DMS79 treated with DMSO at 0.1 percent for 48 hours (cell line): ENCODE measurements around the gene KEL.

ENCODE experiments used
- DNase-seq: peaks from one replicate; lab custom pipeline; 2025; lab: John Stamatoyannopoulos, UW

Gene KEL

DNA sequence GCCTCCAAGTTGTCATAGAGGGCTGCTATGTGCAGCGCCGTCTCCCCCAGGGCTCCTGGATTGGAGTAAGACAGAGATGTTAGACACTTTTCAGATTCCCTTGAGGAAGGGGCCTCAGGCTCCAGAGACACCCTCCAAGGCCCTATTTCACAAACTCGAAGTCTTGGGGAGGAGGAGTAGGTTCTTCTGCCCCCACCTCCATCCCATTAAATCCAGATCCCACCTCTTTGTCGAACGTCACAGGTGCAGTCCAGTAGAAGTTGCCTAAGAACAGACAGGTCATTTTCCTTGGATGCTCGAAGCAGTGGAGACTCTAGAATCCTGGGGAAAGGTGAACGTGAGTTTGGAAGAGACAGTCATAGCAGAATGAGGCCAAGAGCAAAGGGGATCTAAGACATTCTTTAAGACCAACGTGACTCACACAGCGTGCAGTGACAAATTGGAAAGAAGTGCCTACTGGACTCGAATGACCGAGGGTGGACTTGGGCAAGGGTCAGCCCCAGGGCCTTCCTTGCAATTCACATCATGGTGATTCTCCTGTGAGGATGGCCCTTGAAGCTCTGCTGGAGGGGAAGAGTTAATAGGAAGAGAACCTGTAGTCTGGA is 31.9 kb downstream of the KEL start:
- no peak for DNase-seq

- no peak for DNase-seq
Measured at GRCh38 chr7:142927949-142928348, 34.2 kb downstream of the KEL start.

- DNase-seq: no peak
Measured at GRCh38 chr7:142927085-142927745, 34.9 kb downstream of the KEL start.

- DNase-seq: no peak
Measured at GRCh38 chr7:142925413-142925812, 36.8 kb downstream of the KEL start.

GRCh38 chr7:142923391-142923790 is 38.8 kb downstream of the KEL start:
- DNase-seq: no peak

- DNase-seq: no peak
Measured at GRCh38 chr7:142919656-142920055, 42.5 kb downstream of the KEL start.

- no peak for DNase-seq
Measured at GRCh38 chr7:142918901-142919300, 43.3 kb downstream of the KEL start.

DNA sequence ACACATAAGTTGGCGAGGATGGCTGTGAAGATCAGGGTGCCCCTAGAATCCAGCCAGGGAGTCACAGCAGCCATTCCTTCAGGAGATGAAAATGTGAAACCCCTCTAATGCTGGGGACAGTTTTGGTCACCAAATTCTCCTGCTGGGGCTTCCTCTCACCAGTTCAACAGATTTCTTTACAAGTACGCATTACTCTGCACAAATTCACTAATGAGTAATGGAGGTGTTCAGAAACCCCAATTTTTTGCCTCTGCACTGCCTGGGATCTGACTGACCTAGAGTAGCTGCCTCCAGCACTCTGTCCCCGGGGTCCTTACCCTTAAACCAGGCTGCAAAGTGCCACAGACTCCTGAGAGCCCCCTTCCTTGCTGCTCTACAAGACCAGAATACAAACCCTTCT is 44.7 kb downstream of the KEL start:
- no peak for DNase-seq

DNA sequence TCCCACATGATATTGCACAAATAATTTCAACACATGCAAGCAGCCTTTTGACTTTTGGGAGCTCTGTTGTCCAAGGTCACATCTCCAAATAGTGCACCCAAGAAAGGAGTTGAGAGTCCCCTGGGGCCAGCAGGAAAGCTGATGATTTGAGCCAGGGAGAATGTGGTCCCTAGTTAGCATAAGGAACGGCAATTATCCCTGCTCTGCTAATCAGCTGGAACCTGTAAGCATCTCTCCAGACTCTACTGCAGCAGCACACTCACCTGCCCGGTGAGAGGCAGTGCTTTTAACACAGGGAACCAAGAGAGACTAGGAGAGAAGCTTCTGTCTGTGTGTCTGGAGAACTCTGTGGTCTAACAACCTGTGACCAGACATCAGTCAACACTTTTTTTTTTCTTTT is 45.7 kb downstream of the KEL start:
- DNase-seq: peak; percentile 58

- no peak for DNase-seq
Measured at GRCh38 chr7:142915315-142915714, 46.8 kb downstream of the KEL start.

GRCh38 chr7:142914121-142914520 is 48.0 kb downstream of the KEL start:
- no peak for DNase-seq

- no peak for DNase-seq
Measured at GRCh38 chr7:142913566-142913965, 48.6 kb downstream of the KEL start.

- DNase-seq: no peak
Measured at GRCh38 chr7:142913051-142913450, 49.1 kb downstream of the KEL start.

DNA sequence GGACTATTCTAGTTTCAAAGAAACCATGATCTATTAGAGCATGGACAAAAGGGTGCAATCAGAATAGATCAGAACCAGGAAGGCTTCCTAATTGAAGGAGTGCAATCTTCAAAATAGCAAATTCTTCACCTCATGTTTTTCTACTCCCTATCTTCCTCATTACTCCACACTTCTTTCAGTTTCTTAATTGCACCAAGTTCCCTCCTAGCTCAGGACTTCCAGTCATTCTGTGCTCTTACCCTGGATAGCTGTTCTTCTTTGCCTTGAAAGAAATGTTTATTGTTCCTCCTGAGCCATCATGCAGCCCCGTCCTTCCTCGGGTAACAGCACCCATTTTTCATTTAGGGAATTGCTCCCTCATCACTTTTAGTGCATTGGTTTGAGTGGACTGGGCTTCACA is 51.7 kb downstream of the KEL start:
- DNase-seq: no peak

DNA sequence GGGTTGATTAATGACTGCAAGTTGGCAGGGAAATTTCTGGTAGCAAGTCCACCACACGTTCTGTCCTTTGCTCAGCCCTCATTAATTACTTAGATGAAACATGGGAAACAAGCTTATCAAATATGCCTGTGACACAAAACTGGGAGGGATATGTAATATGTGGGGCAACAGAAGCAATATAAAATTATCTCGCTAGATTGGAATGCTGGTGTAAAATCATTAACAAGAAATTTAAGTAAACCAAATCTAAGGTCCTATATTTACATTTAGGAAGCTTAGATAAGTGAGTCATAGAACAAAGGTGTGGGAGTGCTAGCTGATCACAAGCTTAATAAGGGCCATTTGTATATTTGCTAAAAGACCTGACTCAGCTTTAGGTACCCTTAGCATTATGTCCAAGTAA is 52.1 kb downstream of the KEL start:
- no peak for DNase-seq

- DNase-seq: no peak
Measured at GRCh38 chr7:142908921-142909890, 53.0 kb downstream of the KEL start.

- no peak for DNase-seq
Measured at GRCh38 chr7:142908290-142908689, 53.9 kb downstream of the KEL start.

GRCh38 chr7:142906643-142907042 is 55.5 kb downstream of the KEL start:
- no peak for DNase-seq

DNA sequence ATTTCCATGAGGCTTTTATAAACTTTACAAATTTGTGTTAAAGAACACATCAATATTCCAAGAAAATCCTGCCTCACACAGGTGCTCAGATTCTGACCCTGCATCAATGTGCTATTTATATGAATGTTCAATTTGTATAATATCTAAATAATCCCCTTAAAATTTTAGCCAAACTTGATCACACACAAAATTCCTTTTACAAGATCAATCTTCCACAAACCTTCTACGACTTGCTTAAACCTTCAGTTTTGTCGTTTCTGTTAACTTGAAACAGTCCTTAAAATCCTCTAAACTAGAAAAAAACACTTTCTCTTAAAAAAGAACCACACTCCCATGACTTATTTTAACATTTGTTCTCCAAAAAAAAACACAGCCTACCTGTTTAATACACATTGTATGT is 56.4 kb downstream of the KEL start:
- DNase-seq: no peak

DNA sequence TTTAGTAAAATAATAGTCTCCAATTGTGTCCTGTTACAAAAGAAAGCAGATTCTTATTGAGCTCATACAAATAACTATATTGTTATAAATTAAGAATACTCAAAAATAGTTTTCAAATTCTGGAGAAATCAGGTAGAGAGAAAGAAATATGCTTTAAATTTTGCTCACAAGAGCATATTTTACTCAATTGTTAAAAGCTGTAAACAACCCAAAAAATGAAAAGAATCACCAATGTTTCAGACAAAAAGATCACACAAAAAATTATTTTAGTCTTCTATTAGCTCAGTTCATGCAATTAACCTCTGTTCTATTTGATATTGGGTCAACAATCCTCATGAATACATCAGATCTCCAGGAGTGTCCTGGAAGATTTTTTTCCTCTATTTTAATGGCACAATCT is 58.0 kb downstream of the KEL start:
- no peak for DNase-seq

- DNase-seq: no peak
Measured at GRCh38 chr7:142901426-142902259, 60.5 kb downstream of the KEL start.

DNA sequence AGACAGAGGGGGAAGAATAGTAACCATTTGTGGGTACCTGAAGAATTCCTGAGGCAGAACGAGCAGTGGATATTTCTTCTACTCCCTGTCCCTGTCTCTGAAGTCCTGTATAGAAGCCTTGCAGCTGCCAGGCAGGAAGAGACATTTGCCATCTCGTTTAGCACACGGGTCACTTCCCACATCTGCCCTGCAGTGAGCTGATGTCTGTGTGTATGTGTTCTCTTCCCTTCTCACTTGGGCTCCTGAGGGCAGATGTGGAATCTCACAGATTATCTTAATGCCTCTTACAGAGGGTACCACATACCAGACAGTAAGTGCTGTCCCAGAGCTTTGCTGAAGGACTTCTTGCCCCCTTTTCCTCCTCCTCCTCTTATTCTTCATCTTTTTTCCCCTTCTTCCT is 62.5 kb downstream of the KEL start:
- DNase-seq: no peak
